ENCODE measurements around the gene BICD2.
"Not testable (repeated sequence)": the region's sequence is repeated elsewhere in the genome, so short reads cannot be mapped to it uniquely, and the experiment has no call there.

The BICD2 gene

DNA sequence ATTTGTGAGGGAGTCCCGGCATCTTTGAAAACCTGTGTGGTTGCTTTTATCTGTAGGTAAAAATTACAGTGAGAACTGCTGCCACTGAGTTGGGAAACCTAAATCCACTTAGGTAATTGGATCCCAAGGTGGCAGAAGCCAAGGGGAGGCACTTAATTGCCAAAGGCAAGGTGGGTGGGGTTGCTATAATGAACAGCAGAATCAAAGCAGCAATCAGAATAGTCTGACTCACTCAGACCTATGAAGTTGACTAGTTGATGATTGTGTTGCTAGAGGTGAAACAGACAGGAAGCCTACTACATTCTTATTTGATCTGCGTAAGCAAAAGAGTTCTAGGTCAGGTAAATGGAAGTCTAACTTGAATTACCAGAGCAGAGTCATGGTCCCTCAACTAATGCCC is 17.3 kb upstream of the BICD2 start:
- H3K9me3 Mint-ChIP-seq: peaks cover 5 to 6% of the 10 kb centered on the region in 2 donors
- ATAC-seq (no peak), DNase-seq (no peak)
- peaks cover 4% of the 10 kb centered on the region for H3K27me3 Mint-ChIP-seq
- peak overlapping the region; percentile 31 to 78 for H3K27ac Mint-ChIP-seq
- peaks cover 8% of the 10 kb centered on the region for H3K4me1 Mint-ChIP-seq
- no peak overlapping the region for H3K4me3 Mint-ChIP-seq

GRCh38 chr9:92780206-92780605 is 15.6 kb upstream of the BICD2 start:
- peaks cover 0 to 5% of the 10 kb centered on the region in 2 donors for H3K9me3 Mint-ChIP-seq
- DNase-seq (no peak), ATAC-seq (no peak)
- no peak overlapping the region for H3K4me3 Mint-ChIP-seq
- no peaks in the 10 kb centered on the region for H3K27me3 Mint-ChIP-seq
- H3K4me1 Mint-ChIP-seq: peaks cover 8% of the 10 kb centered on the region
- H3K27ac Mint-ChIP-seq: no peak overlapping the region

DNA sequence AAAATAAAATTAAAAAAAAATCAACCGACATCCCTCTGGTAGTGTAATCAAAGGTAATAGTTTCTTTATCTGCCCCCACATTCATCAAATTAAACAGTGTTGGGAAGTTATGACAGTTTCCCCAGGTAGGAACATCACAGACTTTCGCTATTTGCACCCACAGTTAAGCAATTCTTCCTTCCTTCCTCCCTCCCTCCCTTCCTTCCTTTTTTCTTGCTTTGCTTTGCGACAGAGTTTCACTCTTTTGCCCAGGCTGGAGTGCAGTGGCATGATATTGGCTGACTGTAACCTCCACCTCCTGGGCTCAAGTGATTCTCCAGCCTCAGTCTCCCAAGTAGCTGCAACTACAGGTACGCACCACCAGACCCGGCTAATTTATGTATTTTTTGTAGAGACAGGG is 10.8 kb upstream of the BICD2 start:
- H3K9me3 Mint-ChIP-seq: peaks cover 0 to 5% of the 10 kb centered on the region in 2 donors
- H3K4me1 Mint-ChIP-seq: peaks cover 5% of the 10 kb centered on the region
- H3K27ac Mint-ChIP-seq: no peak overlapping the region
- ATAC-seq (no peak), DNase-seq (no peak)
- peaks cover 6% of the 10 kb centered on the region for H3K27me3 Mint-ChIP-seq
- H3K4me3 Mint-ChIP-seq: no peak overlapping the region

DNA sequence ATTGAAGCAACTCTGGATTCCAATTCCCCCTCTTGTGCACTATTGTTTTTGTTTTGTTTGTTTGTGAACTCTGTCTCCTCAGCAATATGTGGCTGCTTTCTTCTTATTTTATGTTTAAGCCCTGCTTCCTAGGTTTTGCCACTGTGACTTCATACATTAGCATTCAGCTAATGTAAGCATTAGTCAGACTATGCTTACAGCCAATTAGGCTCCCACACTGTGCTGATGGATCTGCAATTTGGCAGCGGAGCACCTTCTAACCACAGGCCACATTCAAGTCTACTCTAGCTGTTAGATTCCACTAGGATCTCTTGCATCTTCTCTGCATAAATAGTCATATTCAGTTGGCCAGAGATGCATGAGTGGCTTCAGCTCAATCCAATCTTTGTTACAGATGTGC is 9.6 kb upstream of the BICD2 start:
- Mint-ChIP-seq H3K4me3 (no peak overlapping the region), H3K9me3 (peaks cover 0 to 2% of the 10 kb centered on the region in 2 donors), H3K27ac (no peak overlapping the region), H3K27me3 (peaks cover 6% of the 10 kb centered on the region), H3K4me1 (peaks cover 8% of the 10 kb centered on the region)
- ATAC-seq: no peak
- DNase-seq: no peak

GRCh38 chr9:92773810-92774209 is 9.2 kb upstream of the BICD2 start:
- no peak for DNase-seq
- Mint-ChIP-seq H3K27me3 (peaks cover 6% of the 10 kb centered on the region), H3K4me3 (no peak overlapping the region), H3K4me1 (peaks cover 8% of the 10 kb centered on the region), H3K27ac (no peak overlapping the region), H3K9me3 (no peaks in the 10 kb centered on the region)
- no peak for ATAC-seq

DNA sequence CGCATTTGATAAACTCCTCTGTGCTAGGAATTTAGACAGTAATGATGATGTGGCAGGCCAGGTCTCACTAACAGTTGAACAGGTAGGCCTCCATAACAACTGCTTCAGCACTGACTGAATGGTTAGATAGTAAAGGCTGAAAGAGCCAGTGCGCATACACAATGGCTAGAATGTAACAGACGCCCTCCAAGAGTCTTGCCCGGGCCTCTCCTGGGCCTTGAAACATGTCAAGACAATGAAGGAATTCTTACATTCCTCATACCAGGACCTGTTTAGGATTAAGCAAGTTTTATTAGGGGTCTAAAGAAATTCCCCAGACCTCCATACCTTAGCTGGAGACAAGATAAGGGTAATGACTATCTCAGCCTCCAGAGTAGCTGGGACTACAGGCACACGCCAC is 6.7 kb upstream of the BICD2 start:
- Mint-ChIP-seq H3K4me3 (no peak overlapping the region), H3K4me1 (peaks cover 8% of the 10 kb centered on the region), H3K27me3 (peaks cover 6% of the 10 kb centered on the region), H3K9me3 (no peaks in the 10 kb centered on the region), H3K27ac (no peak overlapping the region)
- no peak for ATAC-seq
- DNase-seq: no peak

- no peak overlapping the region for H3K4me3 Mint-ChIP-seq
- peak overlapping the region in 1 of 2 donors; percentile 69 for H3K27ac Mint-ChIP-seq
- no peak for DNase-seq
- ATAC-seq: no peak
- no peaks in the 10 kb centered on the region for H3K9me3 Mint-ChIP-seq
- peaks cover 6% of the 10 kb centered on the region for H3K27me3 Mint-ChIP-seq
- peaks cover 15% of the 10 kb centered on the region for H3K4me1 Mint-ChIP-seq
These were observed 5.8 kb upstream of the BICD2 start for GRCh38 chr9:92770360-92770995.

DNA sequence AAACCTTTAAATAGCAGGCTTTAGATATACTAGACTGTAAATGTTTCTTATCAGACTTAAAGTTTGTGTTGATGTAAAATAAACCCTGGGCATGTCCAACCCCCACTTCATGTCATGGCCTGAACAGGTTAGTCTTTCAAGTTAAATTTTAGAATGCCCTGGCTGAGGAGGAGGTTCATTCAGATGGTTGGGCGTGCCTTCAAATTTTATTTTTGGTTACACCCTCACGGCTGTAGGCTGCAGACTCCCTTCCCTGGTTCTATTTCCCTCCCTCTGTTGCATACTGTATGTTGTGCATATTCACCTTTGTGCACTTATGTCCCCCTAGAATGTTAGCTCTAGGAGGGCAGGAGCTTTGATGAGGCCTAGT is 5.3 kb upstream of the BICD2 start:
- H3K4me1 Mint-ChIP-seq: peaks cover 15% of the 10 kb centered on the region
- ATAC-seq (no peak), DNase-seq (no peak)
- peaks cover 6% of the 10 kb centered on the region for H3K27me3 Mint-ChIP-seq
- H3K9me3 Mint-ChIP-seq: no peaks in the 10 kb centered on the region
- no peak overlapping the region for H3K27ac Mint-ChIP-seq
- no peak overlapping the region for H3K4me3 Mint-ChIP-seq

DNA sequence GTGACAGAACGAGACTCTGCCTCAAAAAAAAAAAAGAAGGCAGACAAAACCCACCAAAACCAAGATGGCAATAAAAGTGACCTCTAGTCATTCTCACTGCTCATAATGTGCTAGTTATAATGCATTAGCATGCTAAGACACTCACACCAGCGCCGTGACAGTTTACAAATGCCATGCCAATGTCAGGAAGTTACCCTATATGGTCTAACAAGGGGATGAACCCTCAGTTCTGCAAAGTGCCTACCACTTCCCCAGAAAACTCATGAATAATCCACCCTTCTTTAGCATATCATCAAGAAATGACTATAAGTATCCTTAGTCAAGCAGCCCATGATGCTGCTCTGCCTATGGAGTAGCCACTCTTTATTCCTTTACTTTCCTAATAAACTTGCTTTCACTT is 4.7 kb upstream of the BICD2 start:
- ATAC-seq (no peak), DNase-seq (no peak)
- H3K27ac Mint-ChIP-seq: no peak overlapping the region
- no peak overlapping the region for H3K4me3 Mint-ChIP-seq
- H3K9me3 Mint-ChIP-seq: no peaks in the 10 kb centered on the region
- peaks cover 2% of the 10 kb centered on the region for H3K27me3 Mint-ChIP-seq
- H3K4me1 Mint-ChIP-seq: peaks cover 15% of the 10 kb centered on the region

GRCh38 chr9:92768816-92769215 is 4.2 kb upstream of the BICD2 start:
- ATAC-seq, DNase-seq, H3K27me3 Mint-ChIP-seq, H3K9me3 Mint-ChIP-seq, H3K27ac Mint-ChIP-seq, H3K4me3 Mint-ChIP-seq: not testable (repeated sequence)
- H3K4me1 Mint-ChIP-seq: peaks cover 15% of the 10 kb centered on the region

DNA sequence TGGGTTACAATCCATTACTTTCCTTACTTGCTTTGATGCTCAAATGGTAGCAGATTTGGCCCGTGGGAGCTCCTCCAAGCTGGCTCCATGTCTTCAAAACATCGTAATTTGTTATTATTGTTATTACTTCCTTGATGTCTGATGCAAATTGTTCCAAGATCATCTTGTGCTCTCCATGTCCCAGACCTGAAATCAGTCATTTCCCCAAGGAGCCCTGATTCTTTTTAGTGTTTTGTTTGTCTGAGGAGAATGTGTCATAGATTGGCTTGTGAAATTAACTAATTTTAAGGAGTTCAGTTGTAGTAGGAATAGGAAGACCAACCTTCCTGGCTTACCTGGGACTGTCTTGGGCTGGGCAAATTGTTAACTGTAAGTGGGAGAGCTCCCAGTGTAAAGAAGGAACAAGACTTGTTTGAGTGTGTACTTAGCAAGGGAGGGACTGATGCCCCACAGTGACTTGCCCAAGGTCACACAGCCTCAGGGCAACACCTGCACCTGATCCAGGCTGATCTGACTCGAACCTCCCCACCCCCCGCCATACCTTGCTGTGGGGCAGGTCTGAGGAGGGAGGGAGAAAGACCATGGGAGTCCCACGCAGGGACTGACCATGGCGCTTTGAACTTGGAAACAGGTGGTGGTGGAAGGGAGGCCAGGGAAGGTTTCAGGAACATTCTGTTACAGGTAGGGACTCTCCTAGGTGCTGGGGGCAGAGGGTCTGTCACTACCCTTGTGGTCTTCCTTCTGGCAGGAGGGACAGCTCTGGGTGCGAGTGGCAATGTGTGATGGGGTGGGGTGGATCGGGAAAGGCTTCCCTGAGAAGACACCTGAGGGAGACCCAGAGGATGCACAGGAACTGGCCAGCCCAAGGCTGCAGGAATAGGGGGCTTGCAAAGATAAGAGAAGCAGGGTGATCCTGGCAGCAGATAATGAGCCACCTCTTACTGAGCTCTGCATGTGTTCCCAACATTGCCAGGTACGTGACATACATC is 2.7 kb upstream of the BICD2 start:
- Mint-ChIP-seq H3K4me3 (no peak overlapping the region), H3K27me3 (no peaks in the 10 kb centered on the region), H3K27ac (no peak overlapping the region), H3K4me1 (peaks cover 30% of the 10 kb centered on the region), H3K9me3 (no peaks in the 10 kb centered on the region)
- DNase-seq (no peak), ATAC-seq (no peak)

DNA sequence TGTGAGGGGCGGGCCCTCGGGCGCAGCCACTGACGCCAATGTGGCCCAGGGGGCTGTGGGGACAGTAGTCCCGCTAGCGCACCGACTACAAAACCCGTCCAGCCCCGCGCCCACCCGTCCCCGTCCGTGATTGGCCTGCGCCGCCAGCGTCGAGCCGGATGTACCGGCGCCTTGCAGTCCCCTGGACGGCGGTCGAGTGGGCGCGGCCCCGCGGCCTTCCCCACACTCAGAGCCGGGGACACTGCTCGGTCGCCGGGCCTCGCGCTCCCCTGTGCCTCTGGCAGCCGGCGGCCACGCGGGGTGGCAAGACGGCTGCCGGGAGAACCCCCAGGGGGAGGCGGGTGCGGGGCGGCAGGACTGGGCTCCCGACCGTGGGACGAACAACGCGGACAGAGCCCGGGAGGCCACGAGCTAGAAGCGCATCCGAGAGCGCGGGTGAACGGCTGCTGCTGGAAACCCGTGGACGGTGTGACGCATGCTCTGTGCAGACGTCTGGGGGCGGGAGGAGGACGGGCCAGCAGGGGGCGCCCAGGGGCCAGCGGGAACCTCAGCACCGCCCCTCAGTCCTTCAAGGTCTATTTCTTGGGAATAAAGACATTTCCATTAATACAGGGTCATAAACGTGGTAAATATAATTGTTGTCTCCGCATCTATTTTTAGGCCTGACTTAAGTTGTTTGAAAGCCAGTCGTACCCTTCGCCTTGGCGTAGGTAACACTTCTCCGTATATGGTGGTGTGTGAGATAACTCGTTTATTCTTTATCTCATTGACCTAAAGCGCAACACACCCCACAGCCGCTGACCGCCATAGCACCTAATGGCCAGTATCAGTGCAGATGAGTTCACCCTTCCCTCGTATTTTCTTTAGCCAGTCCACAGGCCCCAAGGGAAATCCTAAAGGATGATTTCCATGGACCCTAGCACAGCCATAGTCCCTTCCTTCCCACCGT is 629 bp upstream of the BICD2 start:
- DNase-seq: peak; percentile 98 to 99
- Mint-ChIP-seq H3K4me1 (peaks cover 44% of the 10 kb centered on the region), H3K4me3 (peak overlapping the region; percentile 85 to 93), H3K27me3 (no peaks in the 10 kb centered on the region), H3K9me3 (no peaks in the 10 kb centered on the region), H3K27ac (peak overlapping the region; percentile 46 to 98)
- peak; percentile 94 for ATAC-seq

- Mint-ChIP-seq H3K4me1 (peaks cover 56% of the 10 kb centered on the region), H3K27me3 (no peaks in the 10 kb centered on the region), H3K4me3 (peak overlapping the region; percentile 93 to 96), H3K27ac (peak overlapping the region; percentile 91 to 96), H3K9me3 (no peaks in the 10 kb centered on the region)
- peak; percentile 34 to 35 for DNase-seq
- ATAC-seq: no peak
These were observed 782 bp downstream of the BICD2 start for GRCh38 chr9:92763721-92764380.

DNA sequence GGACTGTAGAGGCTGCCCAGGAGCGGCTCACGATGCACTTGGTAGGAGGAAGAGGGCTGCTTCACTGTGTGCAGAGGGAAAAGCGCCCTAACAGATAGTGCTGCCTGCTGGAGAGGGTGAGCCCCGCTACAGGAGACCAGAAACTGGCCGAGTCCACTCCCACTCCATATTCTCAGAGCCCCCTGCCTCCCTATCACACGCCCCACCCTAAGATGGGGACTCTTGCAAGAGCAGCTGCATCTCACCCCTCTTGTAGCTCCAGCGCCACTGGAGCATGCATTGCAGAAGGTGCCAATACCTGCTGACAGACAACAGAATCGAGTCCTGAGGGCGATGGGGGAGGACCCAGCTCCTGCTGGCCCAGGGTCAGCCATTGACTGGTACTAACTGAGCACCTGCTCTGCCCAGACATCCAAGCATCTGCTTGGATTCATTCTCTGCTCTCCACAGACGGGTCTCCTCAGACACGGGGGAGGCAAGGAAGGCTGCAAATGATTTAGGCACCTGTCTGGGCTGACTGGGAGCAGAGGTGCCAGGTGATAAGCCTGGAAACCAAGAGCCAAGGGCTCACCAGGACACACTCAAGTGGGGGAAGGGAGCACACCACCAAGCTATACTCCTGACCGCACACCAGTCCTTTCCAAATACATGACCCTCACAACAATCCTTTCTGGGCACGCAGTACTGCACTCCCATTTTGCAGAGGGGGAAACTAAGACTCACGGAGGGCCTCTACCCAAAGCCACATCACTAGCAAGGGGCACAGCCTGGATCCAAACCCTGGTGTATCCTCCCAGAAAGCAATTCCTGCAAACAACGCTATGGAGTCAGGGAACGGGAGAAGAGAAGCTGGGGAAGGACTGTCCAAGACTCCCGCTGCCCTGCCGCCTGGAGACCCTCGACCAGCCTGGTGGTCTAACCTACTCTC is 1.6 kb downstream of the BICD2 start:
- no peaks in the 10 kb centered on the region for H3K9me3 Mint-ChIP-seq

More for the DNA sequence above, 1.6 kb downstream of the BICD2 start:
- H3K27me3 Mint-ChIP-seq: no peaks in the 10 kb centered on the region
- H3K4me3 Mint-ChIP-seq: peak overlapping the region; percentile 93 to 96
- DNase-seq (no peak), ATAC-seq (no peak)
- peak overlapping the region; percentile 75 to 96 for H3K27ac Mint-ChIP-seq
- H3K4me1 Mint-ChIP-seq: peaks cover 56% of the 10 kb centered on the region
